ENCODE results near the gene GADD45GIP1.
A peak's percentile ranks its signal among the peaks of the same experiment; 100 is the strongest.

- no peak for TF ChIP-seq CTCF (IDR thresholded peaks at IDR 0.05)
- peak in 1 of 2 donors; percentile 53 for TF ChIP-seq EP300 (IDR thresholded peaks at IDR 0.05)
Observed at GRCh38 chr19:12956446-12957388, at the start of gene GADD45GIP1.
